Fibroblast of the aortic adventitia (primary cell): ENCODE measurements around the gene ITPKA. TPM values are rescaled to one million over a fixed set of nuclear protein-coding genes. Genes with fewer than 3 reads are reported as not detected.

Source experiments
- DNase-seq: peaks from one replicate; pipeline ENCODE4 v3.0.0-alpha.2; 2010; ENCODE audit warnings: low read depth
- H3K4me3 ChIP-seq: 2 replicates; pipeline ENCODE4 v1.5.1; 2011; ENCODE audit warnings: low read depth, mild to moderate bottlenecking, control low read depth, low read length, moderate library complexity
- total RNA-seq: library from RNA; depleted of rRNA; stranded (reverse); fragments of >200 nt; gene quantifications from 2 replicates; pipeline ENCODE4 v1.2.3, GENCODE V29; 2012; ENCODE audit warnings: low replicate concordance
- TF ChIP-seq, protein P1 (sequence below): IDR thresholded peaks from 2 replicates; pipeline ENCODE4 v1.5.1; 2011; ENCODE audit warnings: mild to moderate bottlenecking, low read length, control low read depth, inconsistent platforms; ENCODE audit not compliant: insufficient read depth

Gene ITPKA
- total RNA-seq, 1 donor = 1.8 TPM

DNA sequence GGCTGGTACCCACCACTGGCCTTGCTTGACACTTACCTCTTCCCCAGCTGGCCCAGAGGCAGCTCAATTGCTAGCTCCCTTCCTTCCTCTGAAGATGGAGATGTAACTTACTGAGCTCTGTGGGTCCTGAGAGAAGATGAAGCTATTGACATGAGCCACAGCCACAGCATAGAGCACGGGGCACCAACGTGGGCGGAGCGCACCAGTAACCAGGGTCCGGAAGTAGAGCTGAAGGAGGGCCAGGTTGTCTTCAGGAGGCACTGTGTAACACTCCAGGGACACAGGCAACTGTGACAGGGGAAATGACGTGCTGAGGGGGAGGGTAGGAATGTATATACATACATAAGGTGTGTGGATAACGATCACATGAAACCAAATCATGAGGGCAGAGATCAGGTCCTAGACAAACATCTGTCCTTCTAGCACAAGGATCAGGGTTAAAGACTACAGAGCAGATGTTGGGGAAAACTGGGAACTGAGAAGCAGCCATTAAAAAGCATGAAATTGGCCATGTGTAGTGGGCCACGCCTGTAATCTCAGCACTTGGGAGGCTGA lies 24.3 kb downstream of the ITPKA start:
- TF ChIP-seq, protein P1, sequence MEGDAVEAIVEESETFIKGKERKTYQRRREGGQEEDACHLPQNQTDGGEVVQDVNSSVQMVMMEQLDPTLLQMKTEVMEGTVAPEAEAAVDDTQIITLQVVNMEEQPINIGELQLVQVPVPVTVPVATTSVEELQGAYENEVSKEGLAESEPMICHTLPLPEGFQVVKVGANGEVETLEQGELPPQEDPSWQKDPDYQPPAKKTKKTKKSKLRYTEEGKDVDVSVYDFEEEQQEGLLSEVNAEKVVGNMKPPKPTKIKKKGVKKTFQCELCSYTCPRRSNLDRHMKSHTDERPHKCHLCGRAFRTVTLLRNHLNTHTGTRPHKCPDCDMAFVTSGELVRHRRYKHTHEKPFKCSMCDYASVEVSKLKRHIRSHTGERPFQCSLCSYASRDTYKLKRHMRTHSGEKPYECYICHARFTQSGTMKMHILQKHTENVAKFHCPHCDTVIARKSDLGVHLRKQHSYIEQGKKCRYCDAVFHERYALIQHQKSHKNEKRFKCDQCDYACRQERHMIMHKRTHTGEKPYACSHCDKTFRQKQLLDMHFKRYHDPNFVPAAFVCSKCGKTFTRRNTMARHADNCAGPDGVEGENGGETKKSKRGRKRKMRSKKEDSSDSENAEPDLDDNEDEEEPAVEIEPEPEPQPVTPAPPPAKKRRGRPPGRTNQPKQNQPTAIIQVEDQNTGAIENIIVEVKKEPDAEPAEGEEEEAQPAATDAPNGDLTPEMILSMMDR = no peak
- no peak for DNase-seq

GRCh38 chr15:41520636-41521035 lies 27.0 kb downstream of the ITPKA start:
- TF ChIP-seq, protein P1 = no peak

More for the DNA sequence above, 24.3 kb downstream of the ITPKA start:
- no peak overlapping the region for H3K4me3 ChIP-seq

GRCh38 chr15:41521614-41522013 lies 27.9 kb downstream of the ITPKA start:
- TF ChIP-seq, protein P1 = no peak
- DNase-seq = no peak
- H3K4me3 ChIP-seq = no peak overlapping the region

More at GRCh38 chr15:41520636-41521035, 27.0 kb downstream of the ITPKA start:
- no peak for DNase-seq
- no peak overlapping the region for H3K4me3 ChIP-seq

DNA sequence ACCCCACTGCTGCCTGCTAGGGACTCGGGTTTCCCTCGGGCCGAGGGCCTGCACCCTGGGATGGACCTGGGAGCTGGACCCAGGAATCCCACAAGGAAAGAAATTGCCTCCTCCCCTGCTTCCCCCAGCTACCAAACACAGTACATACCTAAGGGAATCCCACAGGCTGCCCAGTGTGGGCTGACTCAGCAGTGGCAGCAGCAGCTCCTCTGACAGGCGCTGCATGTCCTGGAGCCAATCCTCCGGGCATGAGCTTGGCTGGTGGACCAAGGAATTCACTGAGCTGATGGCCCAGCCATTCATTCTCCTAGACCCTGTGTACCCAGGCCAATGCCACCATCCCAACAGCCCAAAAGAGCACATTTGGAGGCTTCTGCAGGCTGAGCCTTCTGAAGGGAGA lies 29.4 kb downstream of the ITPKA start:
- H3K4me3 ChIP-seq = no peak overlapping the region
- TF ChIP-seq, protein P1 = no peak
- DNase-seq = no peak

DNA sequence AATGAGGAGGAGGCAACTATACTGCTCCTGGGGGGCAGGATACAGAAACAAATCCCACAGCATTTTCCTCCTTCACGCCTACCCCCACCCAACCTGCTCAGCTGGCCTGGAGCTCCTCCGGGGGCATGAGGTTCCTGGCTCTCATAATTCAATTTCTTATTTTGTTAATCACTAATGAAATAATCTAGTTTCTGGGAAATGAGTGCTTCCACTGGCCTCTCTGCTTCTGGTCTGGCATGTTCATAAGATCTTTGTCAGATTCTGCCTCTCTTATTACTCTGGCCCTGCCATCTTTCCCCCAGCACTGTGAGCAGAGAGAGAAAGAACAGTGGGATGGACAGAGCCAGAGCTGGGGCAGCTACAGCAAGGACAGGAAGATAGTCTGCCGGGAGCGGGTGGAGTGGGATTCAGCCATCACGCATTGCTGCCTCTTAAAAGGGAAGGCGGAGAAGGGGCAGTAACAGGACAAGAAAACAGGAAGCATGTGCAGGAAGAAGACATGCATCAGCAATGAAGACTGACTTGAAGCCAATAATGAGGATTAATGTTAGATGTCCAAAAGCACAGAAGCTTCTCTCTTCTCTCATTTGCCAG lies 36.8 kb downstream of the ITPKA start:
- TF ChIP-seq, protein P1 = no peak
- DNase-seq = no peak
- no peak overlapping the region for H3K4me3 ChIP-seq

DNA sequence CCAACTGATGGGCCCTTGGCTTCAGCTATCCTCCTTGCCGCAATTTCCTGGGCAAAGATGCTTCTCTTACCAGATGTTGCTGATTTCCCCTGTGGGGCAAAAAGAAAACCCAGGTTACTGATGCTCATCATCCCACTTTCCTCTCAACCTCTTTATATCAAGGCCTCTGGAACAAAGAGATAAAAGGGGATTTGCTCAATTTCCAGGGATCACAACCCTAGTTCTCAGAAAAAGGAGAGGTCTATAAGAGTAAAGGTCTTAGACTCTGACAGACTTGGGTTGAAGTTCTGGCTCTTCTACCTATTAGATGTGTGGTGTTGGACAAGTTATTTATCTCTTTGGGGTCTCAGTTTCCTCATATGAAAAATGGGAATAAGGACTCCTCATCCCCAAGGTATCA lies 41.9 kb downstream of the ITPKA start:
- TF ChIP-seq, protein P1 = no peak
- no peak for DNase-seq
- H3K4me3 ChIP-seq = no peak overlapping the region

GRCh38 chr15:41536866-41537265 lies 43.2 kb downstream of the ITPKA start:
- TF ChIP-seq, protein P1 = no peak
- no peak overlapping the region for H3K4me3 ChIP-seq
- no peak for DNase-seq
